ELR (cell line): ENCODE measurements around the gene SPRED3.
"Not testable (repeated sequence)": the region's sequence is repeated elsewhere in the genome, so short reads cannot be mapped to it uniquely, and the experiment has no call there.

Source experiments
- DNase-seq: peaks from one replicate; pipeline ENCODE4 v3.0.0-alpha.2; 2015; ENCODE audit warnings: low read depth

The SPRED3 gene, protein sequence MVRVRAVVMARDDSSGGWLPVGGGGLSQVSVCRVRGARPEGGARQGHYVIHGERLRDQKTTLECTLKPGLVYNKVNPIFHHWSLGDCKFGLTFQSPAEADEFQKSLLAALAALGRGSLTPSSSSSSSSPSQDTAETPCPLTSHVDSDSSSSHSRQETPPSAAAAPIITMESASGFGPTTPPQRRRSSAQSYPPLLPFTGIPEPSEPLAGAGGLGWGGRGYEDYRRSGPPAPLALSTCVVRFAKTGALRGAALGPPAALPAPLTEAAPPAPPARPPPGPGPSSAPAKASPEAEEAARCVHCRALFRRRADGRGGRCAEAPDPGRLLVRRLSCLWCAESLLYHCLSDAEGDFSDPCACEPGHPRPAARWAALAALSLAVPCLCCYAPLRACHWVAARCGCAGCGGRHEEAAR

DNA sequence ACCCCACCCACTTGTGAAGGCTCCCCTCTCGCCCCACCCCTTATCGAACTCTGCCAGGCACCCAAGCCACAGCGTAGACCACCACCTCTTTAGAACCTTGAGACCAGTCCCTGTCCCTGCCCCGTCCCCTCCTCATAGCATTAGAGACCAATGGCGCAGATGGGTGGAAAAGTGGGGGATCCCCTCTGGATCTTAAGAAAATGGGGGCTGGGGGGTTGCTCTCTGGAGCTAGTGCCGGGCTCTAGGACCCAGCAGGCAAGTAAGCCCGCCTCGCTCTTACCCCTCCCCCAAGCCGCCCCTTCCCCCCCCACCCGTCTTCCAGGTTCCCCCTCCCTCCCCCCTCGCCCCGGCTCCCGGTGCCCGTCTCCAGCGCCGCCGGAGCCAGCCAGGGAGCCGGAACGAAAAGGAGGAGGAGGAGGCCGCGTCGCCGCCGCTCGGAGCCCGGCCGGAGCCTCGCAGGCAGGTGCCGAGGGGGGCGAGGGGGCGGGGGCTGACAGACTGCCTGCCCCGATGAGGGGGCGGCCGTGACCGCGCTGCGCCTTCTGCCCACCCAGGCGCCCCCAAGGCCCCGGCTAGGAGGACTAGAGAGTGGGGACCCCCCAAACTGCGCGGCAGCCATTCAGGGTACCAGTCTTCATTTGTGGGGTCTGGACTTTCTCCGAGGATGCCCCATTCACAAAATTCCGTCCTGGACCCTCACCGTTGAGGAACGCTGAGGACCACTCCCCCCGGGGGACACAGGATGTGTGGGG is at the start of gene SPRED3:
SPRED3 (plus strand) TSS at position 349 of the 752 bp plus-strand sequence. CDS start 1,606 bp downstream, outside the sequence.
- DNase-seq: peak; percentile 67

DNA sequence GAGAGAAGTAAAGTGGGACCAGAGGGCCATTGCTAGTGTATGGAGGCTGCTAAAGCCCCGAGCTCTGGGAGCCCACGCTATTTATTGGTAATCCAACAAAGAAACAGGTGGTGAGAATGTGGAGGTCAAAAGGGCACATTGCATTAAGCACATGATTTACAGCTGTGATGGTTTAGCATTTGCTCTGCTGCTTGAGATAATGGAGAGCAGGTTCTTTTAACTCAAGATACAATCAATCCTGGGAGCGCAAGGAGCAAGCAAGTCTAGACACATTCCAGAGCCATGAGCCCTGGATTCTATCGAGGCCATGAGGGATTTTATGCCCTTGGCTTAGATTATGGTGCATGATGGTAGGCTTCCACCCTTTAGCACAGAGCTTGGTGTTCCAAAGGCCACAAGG is 49.5 kb upstream of the SPRED3 start:
- DNase-seq: not testable (repeated sequence)

DNA sequence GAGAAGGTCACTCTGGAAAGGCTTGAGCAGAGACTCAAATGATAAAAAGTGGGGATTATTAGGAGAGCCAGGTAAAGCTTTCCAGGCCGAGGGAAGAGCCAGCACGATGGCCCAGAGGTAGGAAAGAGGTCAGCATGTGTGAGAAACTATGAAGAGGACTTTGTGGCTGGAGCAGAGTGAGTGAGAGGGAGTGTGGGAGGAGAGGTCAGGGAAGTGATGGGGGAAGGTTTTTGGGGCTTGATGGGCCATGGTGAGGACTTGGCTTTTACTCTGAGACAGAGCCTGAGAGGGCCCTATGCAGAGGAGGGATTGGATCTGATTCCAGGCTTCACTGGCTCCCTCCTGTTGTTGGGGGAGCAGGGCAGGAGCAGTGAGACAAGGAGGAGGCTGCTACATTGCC is 47.6 kb upstream of the SPRED3 start:
- DNase-seq: no peak

- no peak for DNase-seq
Observed at GRCh38 chr19:38346837-38347236, 41.7 kb upstream of the SPRED3 start.

GRCh38 chr19:38350883-38351282 is 37.6 kb upstream of the SPRED3 start:
- DNase-seq: no peak

- no peak for DNase-seq
Observed at GRCh38 chr19:38351865-38352395, 36.6 kb upstream of the SPRED3 start.

- no peak for DNase-seq
Observed at GRCh38 chr19:38352611-38353010, 35.9 kb upstream of the SPRED3 start.

DNA sequence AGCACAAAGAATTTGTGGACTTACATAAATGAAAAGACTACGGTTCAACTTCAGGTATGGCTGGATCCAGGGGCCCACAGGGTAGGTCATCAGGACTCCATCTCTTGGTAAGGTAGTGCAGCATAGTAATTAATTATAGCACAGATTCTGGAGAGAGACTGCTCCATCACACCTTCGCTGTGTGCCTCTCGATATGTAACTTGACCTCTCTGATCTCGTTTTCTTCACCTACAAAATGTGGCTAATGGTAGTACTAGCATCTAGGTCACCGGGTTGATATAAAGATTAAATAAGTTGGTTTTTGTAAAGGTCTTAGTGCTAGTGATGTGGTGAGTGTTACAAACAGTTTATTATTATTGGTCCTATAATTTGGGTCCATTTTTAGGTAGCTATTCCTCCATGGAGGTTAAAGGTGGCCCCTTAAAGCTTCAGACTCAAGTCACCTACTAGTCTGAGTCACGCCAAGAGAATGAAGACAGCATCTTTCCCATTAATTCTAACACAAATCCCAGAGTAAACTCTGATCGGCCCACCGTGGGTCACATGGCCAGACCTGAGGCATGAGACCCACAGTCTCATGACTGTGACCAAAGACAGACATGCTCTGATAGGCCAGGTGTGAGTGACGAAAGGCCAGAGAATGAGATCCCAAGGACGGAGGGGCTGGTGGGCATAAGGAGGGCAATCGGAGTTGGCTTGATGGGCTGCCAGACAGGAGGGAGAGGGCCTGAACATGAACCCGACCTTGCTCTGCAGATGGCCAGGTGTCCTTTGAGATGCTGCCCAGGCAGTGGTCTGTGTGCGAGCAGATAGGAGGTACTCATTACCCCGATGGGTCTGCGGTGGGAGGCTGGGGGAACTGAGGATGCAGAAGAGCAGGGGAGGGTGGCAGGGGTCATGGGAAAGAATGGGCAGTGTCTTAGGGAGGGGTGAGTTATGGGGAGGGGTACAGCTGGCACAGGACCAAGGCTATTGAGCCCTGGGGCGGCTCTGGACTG is 32.5 kb upstream of the SPRED3 start:
- no peak for DNase-seq

DNA sequence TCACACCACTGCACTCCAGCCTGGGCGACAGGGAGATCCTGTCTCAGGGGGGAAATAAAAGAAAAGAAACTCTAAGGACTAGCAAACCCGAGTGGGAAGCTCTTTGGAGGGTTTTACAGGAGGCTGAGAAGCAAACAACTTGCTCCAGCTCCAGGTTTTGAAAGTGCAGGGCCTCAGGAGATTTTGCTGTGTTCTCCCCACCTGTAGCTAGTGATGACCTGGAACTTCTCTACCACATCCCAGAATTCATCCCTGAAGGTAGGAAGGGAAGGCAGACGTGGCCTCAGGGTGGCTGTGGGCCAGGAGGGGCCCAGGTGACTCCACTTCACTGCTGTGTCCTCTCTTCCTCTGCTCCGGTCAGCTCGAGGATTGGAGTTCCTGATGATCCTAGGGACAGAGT is 30.4 kb upstream of the SPRED3 start:
- no peak for DNase-seq

- DNase-seq: no peak
Observed at GRCh38 chr19:38359242-38360021, 29.1 kb upstream of the SPRED3 start.

DNA sequence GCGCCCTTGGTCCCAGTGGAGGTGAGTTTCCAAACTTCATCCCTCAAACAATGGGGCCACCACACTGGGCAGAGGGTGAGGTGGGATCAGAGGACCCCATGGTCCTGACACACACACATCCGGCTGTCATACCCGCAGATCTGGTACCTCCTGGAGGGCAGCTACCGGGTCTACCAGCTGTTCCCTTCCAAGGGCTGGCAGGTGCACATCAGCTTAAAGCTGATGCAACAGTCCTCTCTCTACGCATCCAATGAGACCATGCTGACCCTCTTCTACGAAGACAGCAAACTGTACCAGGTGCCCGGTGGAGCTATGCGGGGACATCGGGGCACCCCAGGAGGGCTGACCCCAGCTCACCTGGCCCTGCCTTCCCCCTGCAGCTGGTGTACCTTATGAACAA is 28.1 kb upstream of the SPRED3 start:
- no peak for DNase-seq

DNA sequence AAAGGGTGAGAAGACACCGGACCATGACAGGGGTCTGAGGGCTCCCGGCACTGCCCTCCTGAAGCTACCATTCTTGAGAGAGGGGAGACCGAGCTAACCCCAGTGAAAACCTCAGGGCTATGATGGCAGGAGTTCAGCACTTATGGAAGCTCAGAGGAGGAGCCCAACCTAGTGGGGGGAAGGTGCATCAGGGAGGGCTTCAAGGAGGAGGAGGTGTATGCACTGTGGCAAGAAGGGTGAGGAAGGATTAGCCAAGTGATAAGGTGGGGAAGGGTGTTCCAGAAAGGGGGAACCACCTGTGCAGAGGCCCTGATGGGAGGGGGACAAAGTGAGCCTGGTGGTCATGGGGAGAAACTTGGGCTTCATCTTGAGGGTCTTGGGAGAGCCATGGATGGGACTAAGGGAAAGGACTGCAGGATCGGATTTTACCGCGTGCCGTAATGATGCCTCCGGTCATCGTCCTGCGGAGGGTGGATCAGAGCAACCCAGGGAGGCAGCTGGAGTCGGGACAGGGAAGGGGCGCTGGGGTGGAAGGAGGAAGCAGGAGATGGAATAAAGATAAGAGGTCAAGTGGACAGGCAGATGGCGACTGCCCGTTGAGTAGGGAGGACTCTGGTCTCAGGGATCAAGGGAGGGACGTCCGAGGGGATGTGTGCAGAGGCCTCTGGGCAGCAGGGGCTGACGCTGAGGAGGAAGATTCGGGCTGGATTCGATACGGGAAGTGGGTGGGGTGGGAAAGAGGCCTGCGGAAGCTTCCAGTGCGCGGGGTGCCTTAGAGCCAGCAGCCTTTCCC is 27.5 kb upstream of the SPRED3 start:
- DNase-seq: no peak

DNA sequence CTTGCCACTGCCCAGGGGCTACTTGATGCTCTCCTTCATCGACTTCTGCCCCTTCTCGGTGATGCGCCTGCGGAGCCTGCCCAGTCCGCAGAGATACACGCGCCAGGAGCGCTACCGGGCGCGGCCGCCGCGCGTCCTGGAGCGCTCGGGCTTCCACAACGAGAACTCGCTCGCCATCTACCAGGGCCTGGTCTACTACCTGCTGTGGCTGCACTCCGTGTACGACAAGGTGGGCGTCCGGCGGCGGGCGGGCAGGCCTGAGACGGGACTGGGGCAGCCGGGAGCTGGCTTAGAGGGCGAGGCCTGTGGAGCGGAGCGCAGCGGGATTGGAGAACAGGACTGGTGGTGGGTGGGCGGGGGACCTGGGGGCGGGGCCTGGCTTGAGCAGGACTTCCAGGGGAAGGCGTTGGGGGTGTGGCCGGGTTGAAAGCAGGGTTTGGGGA is 26.8 kb upstream of the SPRED3 start:
- peak; percentile 73 for DNase-seq

DNA sequence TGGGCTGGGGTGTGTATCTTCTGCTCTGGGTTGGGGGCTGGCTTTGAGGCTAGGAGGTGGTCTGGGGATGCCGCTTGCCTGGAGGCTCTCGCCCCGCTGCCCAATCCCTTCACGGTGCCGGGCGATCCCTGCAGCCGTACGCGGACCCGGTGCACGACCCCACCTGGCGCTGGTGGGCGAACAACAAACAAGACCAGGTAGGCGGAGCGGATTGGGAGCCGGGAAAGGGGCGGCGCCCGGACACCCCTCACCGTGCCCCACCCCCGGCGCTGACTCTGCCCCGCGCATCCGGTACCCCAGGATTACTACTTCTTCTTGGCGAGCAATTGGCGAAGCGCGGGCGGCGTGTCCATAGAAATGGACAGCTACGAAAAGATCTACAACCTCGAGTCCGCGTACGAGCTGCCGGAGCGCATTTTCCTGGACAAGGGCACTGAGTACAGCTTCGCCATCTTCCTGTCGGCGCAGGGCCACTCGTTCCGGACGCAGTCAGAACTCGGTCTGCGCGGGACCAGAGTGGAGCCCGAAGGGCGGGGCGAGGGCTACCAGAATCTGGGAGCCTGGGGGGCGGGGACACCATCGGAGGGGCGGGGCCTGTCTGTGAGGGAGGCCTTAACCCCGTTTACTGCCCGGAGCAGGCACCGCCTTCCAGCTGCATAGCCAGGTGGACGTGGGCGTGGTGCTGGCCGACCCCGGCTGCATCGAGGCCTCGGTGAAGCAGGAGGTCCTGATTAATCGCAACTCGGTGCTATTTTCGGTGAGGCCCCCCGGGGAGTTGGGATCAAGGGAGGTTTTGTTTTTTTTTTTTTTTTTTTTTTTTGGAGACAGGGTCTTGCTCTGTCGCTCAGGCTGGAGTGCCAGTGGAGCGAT is 26.2 kb upstream of the SPRED3 start:
- peak; percentile 64 for DNase-seq

GRCh38 chr19:38362946-38363688 is 25.4 kb upstream of the SPRED3 start:
- not testable (repeated sequence) for DNase-seq

DNA sequence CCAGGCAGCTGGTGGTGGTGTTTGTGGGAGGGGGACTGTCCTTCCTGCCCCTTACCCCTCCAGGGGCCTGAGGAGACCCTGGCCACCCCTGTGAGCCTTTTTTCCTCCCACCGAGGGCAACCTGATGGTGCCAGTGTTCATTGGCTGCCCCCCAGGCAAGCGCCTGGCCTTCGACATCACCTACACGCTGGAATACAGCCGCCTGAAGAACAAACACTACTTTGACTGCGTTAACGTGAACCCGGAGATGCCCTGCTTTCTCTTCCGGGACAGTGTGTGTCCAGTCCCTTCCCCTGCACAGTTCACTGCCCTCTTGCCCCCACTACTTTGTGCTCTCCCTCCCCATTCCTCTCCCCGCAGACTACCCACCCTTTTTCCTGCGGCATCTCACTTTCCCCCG is 21.5 kb upstream of the SPRED3 start:
- DNase-seq: no peak

DNA sequence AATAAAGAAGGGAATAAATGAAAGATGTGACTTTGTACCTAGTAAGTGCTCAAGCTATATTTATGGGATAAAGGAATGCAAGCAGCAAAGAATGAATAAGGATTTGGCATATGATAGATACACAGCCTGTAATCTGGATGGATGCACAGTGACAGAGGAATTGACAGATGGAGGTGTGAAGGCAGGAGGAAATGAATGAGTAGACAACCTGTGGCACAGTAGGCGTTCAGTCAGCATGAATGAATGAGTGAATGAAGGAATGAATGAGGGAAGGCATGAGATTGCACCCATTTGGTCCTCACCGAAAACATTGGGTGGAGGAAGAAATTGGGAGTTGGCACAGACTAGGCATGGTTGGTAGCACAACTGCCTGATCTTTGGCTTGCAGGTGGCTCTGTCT is 18.9 kb upstream of the SPRED3 start:
- DNase-seq: no peak

DNA sequence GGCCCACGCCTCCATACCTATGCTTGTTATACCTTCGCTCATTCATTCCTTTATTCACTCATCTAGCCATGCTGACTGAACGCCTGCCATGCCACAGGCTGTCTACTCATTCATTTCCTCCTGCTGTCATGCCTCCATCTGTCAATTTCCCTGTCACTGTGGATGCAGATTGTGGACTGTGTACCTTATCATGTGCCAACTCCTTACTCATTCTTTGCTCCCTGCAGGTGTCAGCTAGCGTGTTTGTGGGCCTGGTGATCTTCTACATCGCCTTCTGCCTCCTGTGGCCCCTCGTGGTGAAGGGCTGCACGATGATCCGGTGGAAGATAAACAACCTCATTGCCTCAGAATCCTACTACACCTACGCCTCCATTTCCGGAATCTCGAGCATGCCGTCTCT is 18.2 kb upstream of the SPRED3 start:
- DNase-seq: no peak
